ENCODE results near the gene RERG.

The RERG gene

GRCh38 chr12:15165012-15165659 lies 56.1 kb downstream of the RERG start:
- TF ChIP-seq NFIC (IDR thresholded peaks at IDR 0.05) (no peak), TAF1 (IDR thresholded peaks at IDR 0.05; ENCODE audit: low read depth) (no peak), CREB1 (IDR thresholded peaks at IDR 0.05; ENCODE audit: low read depth) (no peak), EGR1 (IDR thresholded peaks at IDR 0.05) (no peak), RAD21 (IDR thresholded peaks at IDR 0.05; ENCODE audit: low read depth) (no peak), EP300 (IDR thresholded peaks at IDR 0.05; ENCODE audit: borderline replicate concordance) (no peak), FOXM1 (IDR thresholded peaks at IDR 0.05; ENCODE audit: borderline replicate concordance, low read depth) (no peak), TCF12 (IDR thresholded peaks at IDR 0.05; ENCODE audit: low read depth) (no peak), TEAD4 (IDR thresholded peaks at IDR 0.05) (no peak), CEBPB (IDR thresholded peaks at IDR 0.05) (no peak), MAX (IDR thresholded peaks at IDR 0.05) (no peak), ZBTB7A (IDR thresholded peaks at IDR 0.05; ENCODE audit: low read depth) (no peak), YY1 (IDR thresholded peaks at IDR 0.05; ENCODE audit: low read depth) (no peak), USF1 (IDR thresholded peaks at IDR 0.05) (no peak)

GRCh38 chr12:15163030-15163976 lies 57.9 kb downstream of the RERG start:
- TF ChIP-seq YY1 (IDR thresholded peaks at IDR 0.05; ENCODE audit: low read depth) (no peak), REST (IDR thresholded peaks at IDR 0.05; ENCODE audit: low read depth) (peak; percentile 37; the same call in 1 of the 2 replicates)

GRCh38 chr12:15158083-15158482 lies 63.1 kb downstream of the RERG start:
- TF ChIP-seq CEBPB (IDR thresholded peaks at IDR 0.05) (no peak), CREB1 (IDR thresholded peaks at IDR 0.05; ENCODE audit: low read depth) (no peak), FOXM1 (IDR thresholded peaks at IDR 0.05; ENCODE audit: borderline replicate concordance, low read depth) (no peak), NFIC (IDR thresholded peaks at IDR 0.05) (no peak), TAF1 (IDR thresholded peaks at IDR 0.05; ENCODE audit: low read depth) (no peak), RAD21 (IDR thresholded peaks at IDR 0.05; ENCODE audit: low read depth) (no peak), TEAD4 (IDR thresholded peaks at IDR 0.05) (no peak), MAX (IDR thresholded peaks at IDR 0.05) (no peak), EGR1 (IDR thresholded peaks at IDR 0.05) (no peak), TCF12 (IDR thresholded peaks at IDR 0.05; ENCODE audit: low read depth) (no peak), ZBTB7A (IDR thresholded peaks at IDR 0.05; ENCODE audit: low read depth) (no peak), REST (IDR thresholded peaks at IDR 0.05; ENCODE audit: low read depth) (no peak), USF1 (IDR thresholded peaks at IDR 0.05) (no peak)

- TF ChIP-seq EGR1 (IDR thresholded peaks at IDR 0.05) (no peak), CREB1 (IDR thresholded peaks at IDR 0.05; ENCODE audit: low read depth) (no peak), MAX (IDR thresholded peaks at IDR 0.05) (no peak), FOXM1 (IDR thresholded peaks at IDR 0.05; ENCODE audit: borderline replicate concordance, low read depth) (no peak), YY1 (IDR thresholded peaks at IDR 0.05; ENCODE audit: low read depth) (no peak), TAF1 (IDR thresholded peaks at IDR 0.05; ENCODE audit: low read depth) (no peak), NFIC (IDR thresholded peaks at IDR 0.05) (no peak)
These were observed 63.9 kb downstream of the RERG start for GRCh38 chr12:15157269-15157671.

GRCh38 chr12:15155271-15155670 lies 65.9 kb downstream of the RERG start:
- TF ChIP-seq EGR1 (IDR thresholded peaks at IDR 0.05) (no peak), REST (IDR thresholded peaks at IDR 0.05; ENCODE audit: low read depth) (no peak), NFIC (IDR thresholded peaks at IDR 0.05) (no peak), YY1 (IDR thresholded peaks at IDR 0.05; ENCODE audit: low read depth) (no peak), CREB1 (IDR thresholded peaks at IDR 0.05; ENCODE audit: low read depth) (no peak), FOXM1 (IDR thresholded peaks at IDR 0.05; ENCODE audit: borderline replicate concordance, low read depth) (no peak)
